HCT116 (cell line): ENCODE results near the gene RAB3GAP2. TPM values are rescaled to one million over a fixed set of nuclear protein-coding genes. Genes with fewer than 3 reads are reported as not detected.

Experiments used
- ATAC-seq: fragments of 200-7000 bp; cut with Tn5 transposase; 2 replicates; pipeline ENCODE4 v1.9.1; 2020; ENCODE audit warnings: mild to moderate bottlenecking, moderate library complexity
- BruUV-seq: library from RNA; stranded (reverse); fragments of 400-500 nt; replicated peaks from 2 replicates; lab custom pipeline; 2021; lab: Mats Ljungman, UMichigan
- CTCF ChIA-PET: fragments of 300-600 bp; sonication (Branson Sonifier 250); formaldehyde crosslinking; loops from one replicate; lab custom pipeline; 2021; ENCODE audit warnings: antibody characterized with exemption; lab: Charles Lee
- POLR2A ChIA-PET: fragments of 300-600, 350-600 bp; sonication (Branson Sonifier 250); formaldehyde crosslinking; loops from one replicate; lab custom pipeline; 2021; ENCODE audit warnings: antibody characterized with exemption; lab: Charles Lee
- RAD21 ChIA-PET, 2 experiments: fragments of 300-600 bp; sonication (Branson Sonifier 250); formaldehyde crosslinking; loops; one replicate each; lab custom pipeline; 2023; ENCODE audit warnings: low total read pairs in 2 of 2; ENCODE audit not compliant: uncharacterized antibody in 2 of 2, unreplicated experiment in 2 of 2, low non-redundant PET in 1 of 2; lab: Charles Lee
- DNase-seq: peaks from one replicate; pipeline ENCODE4 v3.0.0-alpha.2; 2010; ENCODE audit warnings: low read depth, low spot score
- H2AFZ ChIP-seq: fragments of 200-600 bp; shearing (Covaris generic), sonication (generic); 2 replicates; pipeline ENCODE4 v1.6.1; 2017; ENCODE audit warnings: low read depth, mixed run types, mixed read lengths, antibody characterized with exemption, low read length; ENCODE audit not compliant: poor library complexity, severe bottlenecking
- H3K27ac ChIP-seq: 2 replicates; pipeline ENCODE4 v1.5.1; 2012; ENCODE audit warnings: low read depth, low read length
- H3K27me3 ChIP-seq: fragments of 200-600 bp; sonication (generic); 2 replicates; pipeline ENCODE4 v1.6.1; 2016; ENCODE audit warnings: mixed run types, low read length, mixed read lengths; ENCODE audit not compliant: insufficient read depth
- H3K36me3 ChIP-seq, 2 experiments: fragments of 200-500 bp in 1 of 2; fragments of 200-600 bp in 1 of 2; sonication (Bioruptor generic) in 1 of 2; sonication (generic) in 1 of 2; 2 replicates each; pipeline versions ENCODE4 v1.5.1 to v1.6.1; 2014 to 2016; ENCODE audit warnings: low read length in 2 of 2, inconsistent platforms in 1 of 2, mixed read lengths in 1 of 2, mixed run types in 1 of 2; ENCODE audit not compliant: insufficient read depth in 2 of 2, control insufficient read depth in 1 of 2
- H3K4me1 ChIP-seq, 2 experiments: fragments of 200-600 bp in 1 of 2; sonication (generic) in 1 of 2; 2 replicates each; pipeline versions ENCODE4 v1.5.1 to v1.6.1; 2012 to 2017; ENCODE audit warnings: low read length in 2 of 2, inconsistent platforms in 1 of 2, mild to moderate bottlenecking in 1 of 2, mixed read lengths in 1 of 2, mixed run types in 1 of 2, moderate library complexity in 1 of 2; ENCODE audit not compliant: insufficient read depth in 2 of 2, control insufficient read depth in 1 of 2
- H3K4me2 ChIP-seq: fragments of 200-600 bp; sonication (generic); 2 replicates; pipeline ENCODE4 v1.6.1; 2017; ENCODE audit warnings: mixed run types, low read length, mixed read lengths
- H3K4me3 ChIP-seq, 2 experiments: fragments of 200-600 bp in 1 of 2; sonication (generic) in 1 of 2; replicated peaks in 1 of 2; 2 replicates each; pipeline ENCODE4 v1.5.1; 2011 to 2016; ENCODE audit warnings: low read length in 2 of 2, control low read depth in 1 of 2, low read depth in 1 of 2, mild to moderate bottlenecking in 1 of 2, mixed read lengths in 1 of 2, mixed run types in 1 of 2
- H3K79me2 ChIP-seq: fragments of 200-600 bp; sonication (generic); 2 replicates; pipeline ENCODE4 v1.6.1; 2017; ENCODE audit warnings: mild to moderate bottlenecking, mixed run types, low read length, moderate library complexity, mixed read lengths; ENCODE audit not compliant: insufficient read depth
- H3K9ac ChIP-seq: fragments of 200-600 bp; sonication (generic); 2 replicates; pipeline ENCODE4 v1.6.1; 2016; ENCODE audit warnings: low read length, mixed read lengths
- H3K9me2 ChIP-seq: fragments of 200-600 bp; sonication (generic), shearing (Covaris generic); 2 replicates; pipeline ENCODE4 v1.6.1; 2017; ENCODE audit warnings: mixed run types, mild to moderate bottlenecking, moderate library complexity; ENCODE audit not compliant: insufficient read depth
- H3K9me3 ChIP-seq, 2 experiments: fragments of 200-500 bp in 1 of 2; fragments of 200-600 bp in 1 of 2; sonication (Bioruptor generic) in 1 of 2; sonication (generic) in 1 of 2; 2 replicates each; pipeline ENCODE4 v1.6.1; 2014 to 2017; ENCODE audit warnings: low read length in 2 of 2, mixed read lengths in 2 of 2, inconsistent platforms in 1 of 2, low read depth in 1 of 2, mild to moderate bottlenecking in 1 of 2, mixed run types in 1 of 2, moderate library complexity in 1 of 2; ENCODE audit not compliant: control insufficient read depth in 1 of 2, insufficient read depth in 1 of 2
- H4K20me1 ChIP-seq: fragments of 200-600 bp; sonication (generic), shearing (Covaris generic); 2 replicates; pipeline ENCODE4 v1.6.1; 2017; ENCODE audit warnings: mixed run types, mild to moderate bottlenecking, moderate library complexity; ENCODE audit not compliant: insufficient read depth
- ATF3 ChIP-seq: IDR thresholded peaks from 2 replicates; pipeline ENCODE4 v1.6.1; 2012
- CBX3 ChIP-seq: IDR thresholded peaks from 2 replicates; pipeline ENCODE4 v1.6.1; 2012; ENCODE audit warnings: low read depth
- CEBPB ChIP-seq: IDR thresholded peaks from 2 replicates; pipeline ENCODE4 v1.6.1; 2012; ENCODE audit warnings: low read depth
- ELF1 ChIP-seq: IDR thresholded peaks from 2 replicates; pipeline ENCODE4 v1.6.1; 2012; ENCODE audit warnings: low read depth, borderline replicate concordance
- EZH2 ChIP-seq: fragments of 200-600 bp; sonication (generic); IDR thresholded peaks from 2 replicates; pipeline ENCODE4 v1.6.1; 2017; ENCODE audit warnings: antibody characterized with exemption, mixed run types
- FOSL1 ChIP-seq: IDR thresholded peaks from 2 replicates; pipeline ENCODE4 v1.6.1; 2012; ENCODE audit warnings: low read depth
- MAX ChIP-seq: IDR thresholded peaks from 2 replicates; pipeline ENCODE4 v1.6.1; 2012
- POLR2AphosphoS5 ChIP-seq: IDR thresholded peaks from 2 replicates; pipeline ENCODE4 v1.6.1; 2011; ENCODE audit warnings: mild to moderate bottlenecking, low read depth, low read length, moderate library complexity
- SP1 ChIP-seq: IDR thresholded peaks from 2 replicates; pipeline ENCODE4 v1.6.1; 2012; ENCODE audit warnings: low read depth
- TCF7L2 ChIP-seq: IDR thresholded peaks from 2 replicates; pipeline ENCODE4 v1.7.0; 2011; ENCODE audit warnings: borderline replicate concordance, inconsistent platforms; ENCODE audit not compliant: insufficient read depth, insufficient read length; ENCODE audit errors: extremely low read depth
- ZBTB33 ChIP-seq: IDR thresholded peaks from 2 replicates; pipeline ENCODE4 v1.6.1; 2011; ENCODE audit warnings: mild to moderate bottlenecking, low read length, moderate library complexity; ENCODE audit not compliant: insufficient replicate concordance; ENCODE audit errors: extremely low read depth
- ZFX ChIP-seq: fragments of 450-650 bp; IDR thresholded peaks from 2 replicates; pipeline ENCODE4 v1.6.1; 2017
- intact Hi-C: fragments of 100-400 bp; cut with micrococcal nuclease; formaldehyde crosslinking; loops from 2 replicates; pipeline ENCODE4 v1.10.0; 2022
- total RNA-seq: library from RNA; stranded (reverse); gene quantifications from one replicate; pipeline ENCODE4 v1.2.1, GENCODE V29; 2021; ENCODE audit not compliant: unreplicated experiment

RAB3GAP2 gene
- total RNA-seq, 1 experiment from 2014 or later, result 32.5 TPM

- Histone ChIP-seq H2AFZ (no peak overlapping the region), H3K9me3 (peaks cover 4 to 24% of the 10 kb centered on the region in 2 experiments; a peak in 2 of 4 replicates), H3K9me2 (no peaks in the 10 kb centered on the region), H3K4me2 (no peak overlapping the region), H3K36me3 (peaks cover 2 to 33% of the 10 kb centered on the region in 2 experiments; a peak in 3 of 4 replicates), H4K20me1 (no peaks in the 10 kb centered on the region), H3K27ac (no peak overlapping the region), H3K4me3 (no peak overlapping the region), H3K79me2 (peaks cover 48% of the 10 kb centered on the region), H3K9ac (no peak overlapping the region), H3K27me3 (no peaks in the 10 kb centered on the region), H3K4me1 (no peaks in the 10 kb centered on the region)
- DNase-seq (no peak), ATAC-seq (no peak)
- ChIA-PET POLR2A (no interaction called here), CTCF (no interaction called here), RAD21 (no interaction called here)
- no TSS peak for BruUV-seq
- TF ChIP-seq POLR2AphosphoS5, result no peak
- intact Hi-C loops, result no loop called here
These were observed 21.0 kb downstream of the RAB3GAP2 start for GRCh38 chr1:220251272-220251671.

- no peak overlapping the region for H3K27ac ChIP-seq
- CTCF ChIA-PET, result no interaction called here
- H3K79me2 ChIP-seq, result peaks cover 42% of the 10 kb centered on the region
- intact Hi-C loops, result no loop called here
- ATAC-seq, result no peak
- H3K9me2 ChIP-seq, result no peaks in the 10 kb centered on the region
- DNase-seq, result no peak
- no peaks in the 10 kb centered on the region for H4K20me1 ChIP-seq
- TF ChIP-seq EZH2 (no peak), ZBTB33 (no peak), ELF1 (no peak), SP1 (no peak), TCF7L2 (no peak), ATF3 (no peak), ZFX (no peak), CBX3 (no peak), MAX (no peak), FOSL1 (no peak), CEBPB (no peak)
- no peaks in the 10 kb centered on the region for H3K27me3 ChIP-seq
- no peak overlapping the region for H3K4me3 ChIP-seq
- H3K4me1 ChIP-seq, result no peaks in the 10 kb centered on the region
- H2AFZ ChIP-seq, result no peak overlapping the region
- POLR2A ChIA-PET, result no interaction called here
- H3K9me3 ChIP-seq, result peaks cover 4 to 24% of the 10 kb centered on the region in 2 experiments; a peak in 2 of 4 replicates
- no peak overlapping the region for H3K4me2 ChIP-seq
- peaks cover 2 to 33% of the 10 kb centered on the region in 2 experiments; a peak in 3 of 4 replicates for H3K36me3 ChIP-seq
- H3K9ac ChIP-seq, result no peak overlapping the region
- BruUV-seq, result no TSS peak
- RAD21 ChIA-PET, result no interaction called here
These were observed 21.6 kb downstream of the RAB3GAP2 start for GRCh38 chr1:220250681-220251080.
